NCI-H187 (cell line): ENCODE data around the gene C1GALT1C1L.
"Not testable (repeated sequence)": the region's sequence is repeated elsewhere in the genome, so short reads cannot be mapped to it uniquely, and the experiment has no call there.

Experiments
- DNase-seq, 2 experiments: peaks; one replicate each; lab custom pipeline; 2025; lab: John Stamatoyannopoulos, UW

C1GALT1C1L gene

DNA sequence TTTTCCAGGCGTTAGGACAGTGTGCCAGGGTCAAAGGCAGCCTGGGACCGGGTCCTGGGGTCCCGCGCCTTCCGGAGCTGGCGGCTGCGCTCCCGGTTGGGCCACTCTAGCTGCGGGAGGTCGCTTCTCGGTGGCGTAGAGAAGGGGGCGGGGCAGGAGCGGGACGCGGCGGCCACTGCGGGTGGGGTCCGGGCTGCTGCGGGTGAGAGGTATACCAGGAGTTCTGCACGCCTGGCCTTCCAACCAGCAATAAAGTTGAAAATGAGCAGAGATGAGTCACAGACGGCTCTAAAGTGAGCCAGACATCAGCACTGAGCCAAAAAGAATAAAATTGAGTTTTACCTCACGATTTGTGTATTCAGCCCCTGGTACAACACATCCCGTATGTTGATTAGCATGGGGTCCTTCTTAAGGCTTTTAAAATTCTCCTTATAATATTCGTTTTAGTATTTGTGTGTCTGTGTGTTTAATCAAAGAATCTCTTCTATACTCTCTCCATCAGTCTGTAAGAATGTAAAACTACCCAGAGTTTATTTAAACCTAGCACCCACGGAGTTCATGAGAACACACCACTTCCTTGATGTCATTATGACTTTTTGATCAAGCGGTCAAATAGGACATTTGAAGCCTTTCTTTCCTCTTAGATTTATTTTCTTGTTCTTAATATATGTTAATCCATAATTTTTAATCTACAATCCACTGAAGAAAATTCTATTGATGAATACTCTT, at the start of gene C1GALT1C1L:
Gene C1GALT1C1L (minus strand): TSS at position 108 of the 729 bp plus-strand sequence. CDS start 107 bp downstream, at position 1.
- peak in 1 of 2 experiments; percentile 14 for DNase-seq

DNA sequence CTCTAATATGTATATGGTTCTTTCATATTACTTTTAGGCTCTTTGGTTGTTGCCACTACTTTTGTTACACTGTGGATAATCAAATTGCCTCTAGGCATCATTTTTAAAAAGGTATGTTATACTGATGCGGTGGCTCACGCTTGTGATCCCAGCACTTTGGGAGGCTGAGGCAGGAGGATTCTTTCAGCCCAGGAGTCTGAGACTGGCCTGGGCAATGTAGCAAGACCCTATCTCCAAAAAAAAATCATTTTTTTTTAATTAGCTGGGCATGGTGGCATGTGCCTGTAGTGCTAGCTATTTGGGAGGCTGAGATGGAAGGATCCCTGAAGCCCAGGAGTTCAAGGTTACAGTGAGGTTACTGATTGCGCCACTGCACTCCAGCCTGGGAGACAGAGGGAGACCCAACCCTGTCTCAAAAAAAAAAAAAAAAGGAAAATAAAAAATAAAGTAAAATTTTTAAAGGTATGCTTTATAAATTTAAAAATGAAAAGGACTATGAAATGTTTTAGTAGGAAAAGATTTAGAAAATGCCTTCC, 49.5 kb upstream of the C1GALT1C1L start:
- DNase-seq: no peak

DNA sequence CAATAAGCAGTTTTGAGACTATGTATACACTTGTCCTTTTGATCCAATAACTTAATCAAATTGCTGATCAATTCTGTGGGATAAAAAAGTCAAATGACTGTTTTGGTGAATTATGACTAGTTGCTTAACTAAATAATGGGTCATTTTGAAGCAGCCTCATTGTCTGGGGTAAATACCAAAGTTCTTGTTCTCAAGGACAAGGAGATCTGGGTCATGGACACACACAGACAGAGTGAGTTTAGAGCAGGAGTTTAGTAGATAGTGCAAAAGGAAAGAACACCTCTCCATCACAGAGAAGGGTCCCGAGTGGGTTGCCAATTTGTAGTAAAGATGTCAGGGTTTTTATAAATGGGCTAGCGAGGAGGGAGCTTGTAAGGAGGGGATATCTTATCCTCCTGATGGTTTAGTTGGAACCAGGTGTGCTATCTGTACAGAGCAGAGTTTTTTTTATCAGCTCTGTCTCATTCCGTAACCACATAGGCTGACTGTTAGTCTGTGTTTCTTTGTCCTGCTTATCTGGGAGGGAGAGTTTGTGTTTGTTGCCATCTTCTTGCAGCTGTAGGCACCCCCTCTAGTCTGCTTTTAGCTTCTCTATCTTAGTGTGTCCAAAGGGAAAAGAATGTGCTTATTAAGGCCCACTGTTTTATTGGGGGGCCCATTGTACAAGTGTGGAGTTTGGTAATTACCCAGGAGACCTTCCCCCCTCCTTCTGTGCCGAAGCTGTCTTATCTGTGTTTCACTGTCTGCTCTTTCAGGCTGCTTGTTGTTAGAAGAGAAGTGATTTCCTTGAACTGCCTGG, 48.7 kb upstream of the C1GALT1C1L start:
- DNase-seq: no peak

DNA sequence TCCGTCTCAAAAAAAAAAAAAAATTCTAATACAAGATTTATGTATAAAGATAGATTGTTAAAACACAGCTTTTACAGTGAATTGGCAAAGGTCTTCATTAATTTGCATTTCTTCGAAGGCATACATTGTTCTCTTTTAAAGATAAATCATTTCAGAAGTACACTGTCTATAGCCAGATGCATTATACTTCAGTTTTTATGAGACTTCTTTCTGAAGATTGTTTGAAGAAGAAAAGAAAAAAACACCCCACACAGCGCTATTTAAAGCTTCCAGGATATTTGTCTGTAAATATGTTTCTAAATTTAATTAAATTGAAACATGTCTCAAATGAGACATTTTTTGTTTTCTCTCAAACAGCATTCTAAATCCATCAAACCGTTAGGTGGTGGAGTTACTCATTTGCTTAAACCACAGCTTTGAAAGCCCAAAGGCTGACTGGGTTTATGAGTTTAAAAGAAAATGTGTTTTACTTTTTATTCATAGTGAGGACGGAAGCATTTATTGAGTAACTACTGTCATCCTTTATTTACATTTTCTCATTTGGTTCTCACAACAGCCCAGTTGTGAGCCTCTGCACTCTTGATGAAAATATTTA, 42.4 kb upstream of the C1GALT1C1L start:
- no peak for DNase-seq

DNA sequence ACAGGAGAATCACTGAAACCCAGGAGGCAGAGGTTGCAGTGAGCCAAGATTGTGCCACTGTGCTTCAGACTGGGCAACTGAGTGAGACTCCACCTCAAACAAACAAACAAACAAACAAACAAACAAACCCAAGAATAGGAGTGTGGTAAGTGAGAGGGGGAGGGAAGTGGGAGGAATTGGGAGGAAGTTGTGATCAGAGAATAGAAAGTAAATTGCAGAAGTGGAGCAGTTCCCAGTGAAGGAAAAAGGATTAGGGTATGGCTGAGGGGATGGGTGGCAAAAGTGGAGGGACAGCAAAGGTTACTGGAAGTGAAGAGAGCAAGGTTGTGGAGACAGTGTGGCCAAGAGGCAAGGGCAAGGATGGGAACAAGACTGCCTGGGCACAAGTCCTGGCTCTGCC, 41.1 kb upstream of the C1GALT1C1L start:
- DNase-seq: no peak

DNA sequence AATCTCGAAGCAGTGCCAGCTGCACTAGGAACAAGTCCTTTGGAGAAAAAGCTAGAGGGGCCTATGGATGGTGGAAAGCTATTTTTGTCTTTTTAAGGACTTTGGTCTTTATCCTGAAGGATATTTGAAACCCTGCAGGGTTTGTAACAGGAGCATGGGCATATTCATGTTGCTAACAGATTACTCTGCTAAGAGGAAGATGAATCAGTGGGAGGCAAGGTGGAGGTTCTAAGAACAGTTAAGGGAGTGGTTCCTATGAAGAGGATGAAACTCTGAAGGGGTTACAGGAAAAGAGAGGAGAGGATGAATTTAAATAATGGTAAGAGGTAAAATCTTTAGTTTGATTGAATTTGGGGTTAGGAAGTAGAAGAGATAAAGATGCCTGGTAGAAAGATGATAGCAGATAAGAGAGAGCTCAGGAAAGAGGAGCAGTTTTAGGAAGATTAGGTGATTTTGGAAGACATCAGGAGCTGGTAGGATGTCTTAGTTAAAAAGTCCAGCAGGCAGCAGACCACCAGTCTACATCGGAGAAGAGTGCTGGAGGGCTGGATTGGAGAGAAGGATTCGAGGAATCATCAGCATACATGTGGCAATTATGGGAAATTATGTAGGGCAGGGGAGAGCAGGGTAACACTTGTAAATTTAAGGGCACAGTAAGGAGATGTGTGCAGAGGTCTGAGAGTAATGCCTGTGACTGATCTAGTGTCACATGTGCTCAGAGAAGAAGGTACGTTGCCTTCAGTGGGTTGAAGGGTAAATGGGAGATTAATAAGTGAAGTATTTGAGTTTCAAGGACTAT, 39.3 kb upstream of the C1GALT1C1L start:
- no peak for DNase-seq

DNA sequence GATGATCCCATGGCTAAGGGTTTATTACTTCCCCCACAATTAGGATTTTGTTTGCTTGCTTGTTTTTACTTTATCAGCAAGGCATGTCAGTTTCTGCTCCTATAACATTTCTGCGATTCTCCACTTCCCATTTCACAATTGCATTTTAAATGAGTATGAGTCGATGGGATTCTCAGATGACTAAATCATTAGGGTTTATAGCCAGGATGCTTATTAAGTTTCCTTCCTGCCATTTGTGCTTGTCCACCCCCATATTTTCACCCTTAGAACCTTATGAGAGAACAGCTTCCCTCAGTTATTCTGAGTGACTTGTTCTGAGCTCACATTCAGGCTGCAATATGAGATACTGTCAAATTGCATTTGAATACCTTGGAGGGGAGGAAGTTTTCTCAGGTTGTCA, 37.9 kb upstream of the C1GALT1C1L start:
- no peak for DNase-seq

DNA sequence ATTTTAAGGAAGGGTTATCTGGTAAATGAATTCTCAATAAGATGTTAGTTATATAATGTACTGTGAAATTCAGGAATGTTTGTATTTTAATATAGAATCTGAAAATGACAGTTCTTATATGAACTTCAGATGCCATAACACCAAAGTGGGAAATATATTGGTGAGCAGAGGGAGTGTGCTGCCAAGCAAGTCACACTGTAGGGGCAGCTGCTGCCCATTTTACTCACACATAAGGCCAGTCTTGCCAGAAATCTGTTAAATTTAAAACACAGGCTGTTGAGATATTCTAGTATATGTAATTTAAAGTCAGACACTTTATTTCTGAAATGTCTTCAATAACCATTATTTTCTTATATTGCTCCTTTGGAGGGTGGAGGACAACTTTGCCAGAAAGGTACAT, 34.6 kb upstream of the C1GALT1C1L start:
- DNase-seq: no peak

DNA sequence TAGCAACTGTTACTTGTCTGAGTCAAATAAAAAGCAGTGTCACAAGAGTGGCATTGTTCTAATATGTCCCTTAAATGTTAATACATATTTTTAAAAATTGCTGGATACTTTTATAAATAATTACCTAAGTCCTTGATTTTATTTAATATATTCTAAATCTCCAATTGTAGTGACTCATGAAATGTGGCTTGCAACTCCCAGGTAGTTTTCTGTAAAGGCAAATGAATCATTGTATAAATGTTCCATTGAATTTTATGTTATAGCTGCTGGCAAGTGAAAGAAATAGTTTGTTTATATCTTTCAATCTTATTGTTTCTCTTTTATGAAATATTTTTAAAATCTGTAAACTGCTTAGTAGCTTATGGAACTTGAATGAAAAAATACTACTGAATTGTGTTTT, 32.7 kb upstream of the C1GALT1C1L start:
- no peak for DNase-seq

DNA sequence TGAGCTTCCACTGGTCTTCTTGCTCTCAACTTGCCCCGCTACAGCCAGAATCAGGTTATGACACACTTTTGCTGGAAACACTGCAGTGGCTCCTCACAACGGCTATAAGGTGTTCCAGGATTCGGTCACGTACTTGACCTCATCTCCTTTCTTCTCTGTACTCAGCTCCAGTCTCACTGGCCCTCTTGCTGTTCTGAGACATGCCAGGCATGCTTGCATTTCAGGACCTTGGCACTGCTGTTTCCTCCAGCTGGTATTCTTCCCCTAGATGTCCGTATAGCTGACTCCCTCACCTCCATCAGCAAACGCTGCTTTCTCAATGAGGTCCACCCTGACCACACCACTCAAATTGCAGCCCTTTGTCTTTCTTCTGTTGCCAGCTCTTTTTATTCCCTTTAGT, 31.9 kb upstream of the C1GALT1C1L start:
- DNase-seq: no peak

DNA sequence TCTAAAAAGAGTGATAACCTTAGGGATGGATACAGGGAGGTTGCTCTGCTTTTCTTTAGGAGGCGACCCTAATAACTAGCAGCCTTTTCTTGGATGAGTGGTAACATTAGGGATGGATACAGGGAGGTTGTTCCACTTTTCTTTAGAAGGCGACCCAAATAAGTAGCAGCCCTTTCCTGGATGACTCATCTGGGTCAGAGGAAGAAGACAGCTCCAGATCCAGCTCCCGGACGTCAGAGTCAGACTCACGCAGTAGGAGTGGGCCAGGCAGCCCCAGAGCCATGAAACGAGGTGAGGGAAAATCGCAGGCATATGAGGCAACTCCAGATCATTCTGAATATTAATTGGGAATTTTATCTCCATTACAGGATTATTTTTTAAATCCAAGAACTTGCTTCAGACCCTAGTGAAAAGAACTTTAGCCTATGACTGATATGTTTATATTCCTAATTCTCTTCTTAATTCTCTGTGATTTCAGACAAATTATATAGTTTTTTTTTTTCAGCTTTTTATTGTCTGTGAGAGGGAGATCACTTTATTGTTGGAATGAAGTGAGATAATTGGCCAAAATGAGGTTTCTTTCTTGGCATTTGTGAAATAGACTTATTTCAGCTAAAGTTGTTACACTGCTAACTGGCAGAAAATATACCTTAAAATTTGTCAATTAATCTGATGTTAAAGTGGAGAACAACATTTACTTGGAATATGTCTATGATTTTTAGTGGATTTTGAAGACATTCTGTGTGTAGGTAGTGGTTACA, 31.2 kb upstream of the C1GALT1C1L start:
- DNase-seq: no peak

DNA sequence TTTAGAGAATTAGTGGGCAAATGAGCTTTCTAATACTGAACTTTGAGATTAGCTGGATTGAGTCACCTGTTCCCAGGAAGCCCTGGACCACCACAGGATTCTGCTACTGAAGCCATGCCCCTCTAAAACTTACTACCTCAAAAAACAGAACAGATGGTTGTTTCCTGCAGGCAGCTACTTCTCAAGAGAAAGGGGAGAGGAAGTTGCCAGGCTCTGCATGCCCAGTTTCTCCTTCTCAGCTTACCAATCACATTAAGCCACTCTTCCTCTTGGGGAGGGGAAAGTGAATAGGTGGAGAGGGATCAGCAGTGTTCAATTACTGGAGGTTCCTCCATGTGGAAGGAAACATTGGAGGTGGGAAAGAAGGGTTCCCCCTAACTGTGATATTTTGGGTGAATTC, 24.9 kb upstream of the C1GALT1C1L start:
- DNase-seq: no peak

DNA sequence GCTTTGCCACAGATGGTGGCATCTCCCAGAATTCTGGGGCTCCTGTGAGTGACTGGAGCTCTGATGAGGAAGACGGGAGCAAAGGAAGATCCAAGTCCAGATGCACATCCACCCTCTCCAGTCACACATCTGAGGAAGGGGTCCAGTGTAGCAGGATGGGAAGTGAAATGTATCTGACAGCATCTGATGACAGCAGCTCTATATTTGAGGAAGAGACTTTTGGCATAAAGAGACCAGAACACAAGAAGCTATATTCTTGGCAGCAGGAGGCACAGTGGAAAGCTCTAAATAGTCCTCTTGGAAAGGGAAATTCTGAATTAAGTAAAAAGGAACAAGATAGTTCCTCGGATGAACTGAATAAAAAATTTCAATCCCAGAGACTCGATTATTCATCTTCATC, 23.5 kb upstream of the C1GALT1C1L start:
- no peak for DNase-seq

DNA sequence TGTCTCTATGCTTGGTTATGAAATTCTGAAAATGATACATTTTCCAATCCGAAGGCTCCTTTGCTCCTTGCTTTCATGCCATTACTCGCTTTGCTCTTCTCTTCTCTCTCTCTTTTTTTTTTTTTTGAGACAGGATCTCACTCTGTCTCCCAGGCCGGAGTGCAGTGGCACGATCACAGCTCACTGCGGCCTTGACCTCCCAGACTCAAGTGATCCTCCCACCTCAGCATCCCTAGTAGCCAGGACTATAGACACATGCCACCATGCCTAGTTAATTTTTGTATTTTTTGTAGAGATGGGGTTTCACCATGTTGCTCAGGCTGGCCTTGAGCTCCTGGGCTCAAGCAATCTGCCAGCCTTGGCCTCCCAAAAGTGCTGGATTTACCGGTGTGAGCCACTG, 21.9 kb upstream of the C1GALT1C1L start:
- not testable (repeated sequence) for DNase-seq

DNA sequence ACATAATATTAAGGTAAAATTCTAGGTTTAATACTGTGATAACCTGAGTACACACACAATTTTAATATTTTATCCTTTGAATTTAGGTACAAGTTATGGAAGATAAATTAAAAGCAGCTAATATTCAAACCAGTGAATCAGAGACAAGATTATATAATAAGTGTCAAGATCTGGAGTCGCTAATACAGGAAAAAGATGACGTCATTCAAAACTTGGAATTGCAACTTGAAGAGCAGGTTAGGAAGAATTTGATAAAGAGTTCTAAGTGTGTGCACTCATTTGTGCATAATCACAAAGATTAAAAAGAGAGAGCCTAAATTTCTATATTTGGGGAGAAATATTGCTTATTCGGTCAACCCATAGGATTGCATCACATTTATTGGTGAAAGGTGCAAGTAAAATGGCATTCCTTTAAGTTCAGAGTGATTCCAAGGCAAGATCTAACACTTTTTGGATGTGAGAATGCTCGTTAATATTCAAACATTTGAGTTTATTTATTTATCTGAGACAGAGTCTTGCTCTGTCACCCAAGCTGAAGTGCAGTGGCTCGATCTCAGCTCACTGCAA, 16.3 kb upstream of the C1GALT1C1L start:
- no peak for DNase-seq

DNA sequence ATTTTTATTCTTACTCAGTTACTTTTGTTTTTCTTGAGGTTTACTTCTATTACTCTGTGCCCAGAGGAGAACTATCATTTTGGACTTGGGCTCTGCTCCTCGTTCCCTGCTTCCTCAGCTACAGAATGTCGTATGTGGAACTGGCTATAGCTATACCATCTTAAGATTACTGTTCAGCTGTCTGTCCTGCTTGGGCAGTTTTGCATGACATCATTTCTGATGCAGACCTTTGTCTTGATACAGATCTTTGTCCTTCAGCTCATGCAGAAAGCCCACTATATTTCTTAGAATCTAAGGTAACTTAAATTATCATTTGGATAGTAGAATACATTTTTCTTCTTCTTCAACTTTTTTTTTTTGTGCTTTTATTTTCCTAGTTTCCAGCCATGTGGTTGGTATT, 13.8 kb upstream of the C1GALT1C1L start:
- DNase-seq: no peak

DNA sequence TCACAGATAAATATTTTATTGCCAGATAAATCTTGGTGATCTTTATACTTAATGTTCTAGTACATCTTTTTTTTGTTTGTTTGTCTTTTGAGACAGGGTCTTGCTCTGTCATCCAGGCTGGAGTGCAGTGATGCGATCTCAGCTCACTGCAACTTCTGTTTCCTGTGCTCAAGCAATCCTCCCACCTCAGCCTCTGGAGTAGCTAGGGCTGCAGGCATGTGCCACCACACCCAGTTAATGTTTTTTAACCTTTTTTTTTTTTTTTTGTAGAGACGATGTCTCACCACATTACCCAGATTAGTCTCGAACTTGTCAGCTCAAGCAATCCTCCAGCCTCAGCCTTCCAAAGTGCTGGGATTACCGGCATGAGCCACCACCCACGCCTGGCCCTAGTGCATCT, 9.1 kb upstream of the C1GALT1C1L start:
- DNase-seq: no peak

DNA sequence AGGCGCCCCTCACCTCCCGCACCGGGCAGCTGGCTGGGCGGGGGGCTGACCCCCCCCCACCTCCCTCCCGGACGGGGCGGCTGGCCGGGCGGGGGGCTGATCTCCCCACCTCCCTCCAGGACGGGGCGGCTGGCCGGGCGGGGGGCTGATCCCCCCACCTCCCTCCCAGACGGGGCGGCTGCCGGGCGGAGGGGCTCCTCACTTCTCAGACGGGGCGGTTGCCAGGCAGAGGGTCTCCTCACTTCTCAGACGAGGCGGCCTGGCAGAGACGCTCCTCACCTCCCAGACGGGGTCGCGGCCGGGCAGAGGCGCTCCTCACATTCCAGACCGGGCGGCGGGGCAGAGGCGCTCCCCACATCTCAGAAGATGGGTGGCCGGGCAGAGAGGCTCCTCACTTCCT, 1.6 kb upstream of the C1GALT1C1L start:
- DNase-seq: not testable (repeated sequence)

DNA sequence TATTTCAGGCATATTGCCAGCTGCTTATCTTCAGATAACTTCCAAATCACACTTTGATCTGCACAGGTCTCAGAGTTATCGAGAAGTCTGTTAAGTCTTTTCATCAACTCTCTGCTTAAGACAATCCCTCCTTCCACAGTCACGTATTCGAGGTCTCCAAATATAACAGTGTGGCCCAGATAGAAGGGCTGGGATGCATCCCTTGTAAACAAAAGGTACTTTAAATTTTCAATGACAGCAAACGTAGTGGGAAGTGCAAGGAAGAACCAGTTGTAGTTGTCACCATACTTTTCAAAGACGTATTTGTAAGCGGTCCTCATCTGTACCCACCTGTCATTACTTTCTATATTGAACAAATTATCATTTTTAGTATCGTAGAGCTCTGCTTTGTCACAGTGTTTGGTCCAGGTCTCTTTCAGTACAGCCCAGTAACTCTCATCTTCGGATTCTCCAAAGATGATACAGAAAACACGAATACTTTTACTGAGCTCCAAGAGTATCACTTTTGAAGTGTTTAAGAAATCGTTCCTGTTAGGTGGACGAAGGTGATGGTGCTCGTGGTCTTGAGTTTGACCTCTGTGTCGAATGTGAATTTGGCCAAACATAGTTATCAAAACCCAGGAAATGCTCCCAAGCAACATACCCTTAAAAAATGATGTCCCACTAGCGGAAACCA, 445 bp downstream of the C1GALT1C1L start:
- no peak for DNase-seq

DNA sequence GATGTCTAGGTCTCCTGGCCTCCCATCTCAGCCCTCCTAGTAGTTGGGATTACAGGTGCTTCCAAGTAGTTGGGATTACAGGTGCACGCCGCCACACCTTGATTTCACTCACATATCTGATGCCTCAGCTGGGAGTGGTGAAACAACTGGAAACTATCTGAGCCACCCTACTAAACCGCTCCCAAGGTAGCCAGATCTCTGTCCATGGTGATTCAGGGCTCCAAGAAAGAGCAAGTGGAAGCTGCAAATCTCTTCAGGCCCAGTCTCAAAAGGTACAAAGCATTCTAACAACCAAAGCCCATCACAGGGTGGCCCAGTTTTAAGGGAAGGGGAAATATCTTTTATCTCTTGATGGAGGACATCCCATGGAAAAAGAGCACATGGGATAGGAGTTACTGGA, 19.0 kb downstream of the C1GALT1C1L start:
- DNase-seq: no peak
